Stimulated activated CD4-positive, alpha-beta T cell treated with anti-CD3 and anti-CD28 coated beads, TNF-alpha, amount 100 ng/mL, for 4 hours (primary cell): ENCODE results near the gene GPC1.

ENCODE experiments used
- DNase-seq, 3 experiments: peaks; one replicate each; pipeline ENCODE4 v3.0.0-alpha.2; 2020; ENCODE audit warnings: low read depth in 3 of 3

GPC1 gene

GRCh38 chr2:240412211-240412861 lies 23.1 kb upstream of the GPC1 start:
- no peak for DNase-seq

- no peak for DNase-seq
Measured at GRCh38 chr2:240412975-240413812, 22.3 kb upstream of the GPC1 start.

DNA sequence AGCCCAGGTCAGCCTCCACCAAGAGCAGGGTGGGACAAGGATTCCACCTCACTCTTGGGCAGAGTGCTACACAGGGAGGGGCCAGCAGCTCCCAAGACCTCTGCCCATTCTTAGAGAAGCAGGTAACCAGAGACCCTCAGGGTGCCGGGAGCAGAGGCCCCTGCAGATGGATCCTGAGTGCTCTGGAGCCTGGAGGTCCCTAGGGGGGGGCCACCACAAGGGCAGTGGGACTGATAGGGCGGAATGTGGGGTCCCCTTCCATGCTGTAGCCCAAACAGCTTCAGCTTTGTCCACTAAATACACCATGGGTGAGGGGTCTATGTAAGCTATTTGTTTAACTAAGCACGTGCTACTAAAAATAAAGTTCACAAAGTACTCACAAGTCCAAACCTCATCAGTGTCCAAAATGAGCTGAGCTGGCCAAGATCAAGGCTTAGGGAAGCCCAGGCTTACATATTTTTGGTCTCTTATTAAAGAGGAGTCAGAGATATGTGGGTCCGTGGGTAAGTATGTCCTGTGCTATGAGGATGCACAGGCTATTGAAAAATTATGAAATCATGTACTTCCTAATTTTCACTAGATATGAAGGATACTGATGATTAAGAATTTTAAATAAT lies 21.5 kb upstream of the GPC1 start:
- no peak for DNase-seq

GRCh38 chr2:240416821-240417220 lies 18.6 kb upstream of the GPC1 start:
- DNase-seq: no peak

- no peak for DNase-seq
Measured at GRCh38 chr2:240418311-240418710, 17.2 kb upstream of the GPC1 start.

- DNase-seq: no peak
Measured at GRCh38 chr2:240419271-240419670, 16.2 kb upstream of the GPC1 start.

GRCh38 chr2:240419723-240420122 lies 15.7 kb upstream of the GPC1 start:
- no peak for DNase-seq

DNA sequence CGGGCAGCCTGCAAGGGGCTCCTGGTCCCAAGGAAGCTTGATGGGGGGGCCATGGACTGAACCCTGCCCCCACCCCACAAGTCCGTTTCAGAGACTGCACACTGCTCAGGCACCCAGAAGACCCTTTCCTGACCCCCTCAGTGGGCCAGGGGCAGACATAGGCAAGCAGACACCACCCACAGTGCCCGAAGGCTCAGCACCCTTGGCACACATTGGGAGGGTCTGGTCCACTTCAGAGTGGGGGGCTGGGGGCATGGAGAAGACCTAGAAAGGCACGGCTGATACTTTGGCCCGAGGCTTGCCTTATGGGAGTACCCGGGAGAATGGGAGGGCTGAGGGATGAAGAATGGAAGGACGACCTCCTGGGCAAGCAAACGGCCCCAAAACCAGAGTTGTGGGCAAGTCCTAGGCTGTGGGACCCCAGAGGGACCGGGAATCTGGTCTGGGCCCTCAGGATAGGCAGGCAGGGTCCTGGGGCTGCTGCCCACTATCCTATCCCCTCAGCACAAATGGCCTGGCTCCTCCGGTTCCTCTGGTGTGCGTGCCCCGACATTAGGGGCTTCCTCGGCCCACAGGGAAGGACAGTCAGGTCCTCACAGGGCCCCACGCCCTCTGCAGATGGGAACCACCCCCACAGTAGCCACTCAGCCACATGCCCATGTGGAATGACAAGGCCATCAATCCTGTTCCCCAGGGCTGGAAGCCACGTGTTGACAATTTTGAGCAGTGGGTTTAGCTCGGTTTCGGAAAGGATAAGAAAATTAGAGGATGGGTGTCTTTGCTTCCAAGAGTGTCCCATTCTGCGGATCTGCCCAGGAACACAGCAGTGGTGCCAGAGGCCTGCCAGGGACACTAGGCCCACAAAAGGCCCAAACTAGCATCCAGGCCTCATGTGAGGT lies 15.0 kb upstream of the GPC1 start:
- DNase-seq: no peak

GRCh38 chr2:240421381-240421780 lies 14.1 kb upstream of the GPC1 start:
- no peak for DNase-seq

DNA sequence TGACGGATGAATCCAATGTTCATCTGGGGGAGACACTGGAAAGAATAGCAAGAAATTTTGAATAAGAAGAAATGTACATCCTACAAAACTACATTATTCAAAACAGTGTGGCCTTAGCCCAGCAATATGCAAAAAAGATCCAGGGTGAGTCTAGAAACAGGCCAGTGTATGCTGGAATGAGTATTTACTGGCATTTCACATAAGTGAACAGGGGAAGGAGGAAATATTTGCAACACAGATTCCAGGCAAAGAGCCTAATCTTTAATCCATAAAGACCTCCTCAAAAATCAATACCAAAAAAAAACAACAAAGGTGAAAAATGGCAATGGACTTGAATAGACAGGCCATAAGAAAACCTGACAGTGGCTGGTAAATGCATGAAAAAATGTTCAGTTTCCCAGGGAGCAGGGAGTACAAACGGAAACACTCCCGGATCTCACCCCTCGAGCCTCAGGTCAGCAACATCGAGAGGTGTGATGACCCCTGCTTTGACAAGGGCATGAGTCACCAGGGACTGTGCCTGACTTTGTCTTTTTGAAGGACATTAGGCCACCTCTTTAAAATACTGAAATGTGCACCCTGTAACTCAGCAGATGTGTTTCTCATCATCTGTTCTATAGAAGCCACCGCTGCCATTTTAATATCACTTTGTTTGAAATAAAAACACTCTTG lies 12.7 kb upstream of the GPC1 start:
- DNase-seq: no peak

GRCh38 chr2:240423788-240424191 lies 11.7 kb upstream of the GPC1 start:
- no peak for DNase-seq

GRCh38 chr2:240424341-240425235 lies 10.9 kb upstream of the GPC1 start:
- no peak for DNase-seq

DNA sequence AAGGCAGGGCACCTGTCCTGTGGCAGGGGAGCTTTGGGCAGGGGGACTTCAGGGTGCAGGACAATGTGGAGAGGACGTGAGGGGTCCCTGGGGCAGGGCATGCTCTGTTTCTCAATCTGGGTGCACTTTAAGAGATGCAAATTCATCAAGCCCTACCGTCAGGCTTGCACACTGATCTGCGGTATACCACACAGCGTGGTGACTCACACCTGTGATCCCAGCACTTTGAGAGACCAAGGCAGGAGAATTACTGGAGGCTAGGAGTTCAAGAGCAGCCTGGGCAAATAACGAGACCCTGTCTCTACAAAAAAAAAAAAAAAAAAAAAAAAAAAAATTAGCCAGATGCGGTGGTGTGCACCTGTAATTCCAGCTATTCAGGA lies 10.2 kb upstream of the GPC1 start:
- DNase-seq: no peak

DNA sequence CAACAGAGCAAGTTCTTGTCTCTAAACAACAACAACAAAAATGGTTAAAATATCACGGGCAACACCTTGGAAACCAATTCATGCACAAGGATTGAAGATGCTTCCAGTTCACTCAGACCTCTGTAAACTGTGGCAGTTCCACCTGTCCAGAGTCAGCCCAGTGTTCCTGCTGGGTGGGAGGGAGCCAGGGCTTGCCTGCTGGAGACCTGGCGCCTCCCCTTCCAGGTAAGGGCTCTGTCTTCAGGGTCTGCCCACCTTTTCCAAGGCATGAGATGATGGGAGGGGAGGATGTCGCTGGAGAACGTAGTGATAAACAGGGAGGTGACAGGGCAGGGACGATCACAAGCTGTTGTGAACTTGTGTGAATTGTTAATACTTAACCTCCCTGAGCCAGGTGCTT lies 9.8 kb upstream of the GPC1 start:
- no peak for DNase-seq

DNA sequence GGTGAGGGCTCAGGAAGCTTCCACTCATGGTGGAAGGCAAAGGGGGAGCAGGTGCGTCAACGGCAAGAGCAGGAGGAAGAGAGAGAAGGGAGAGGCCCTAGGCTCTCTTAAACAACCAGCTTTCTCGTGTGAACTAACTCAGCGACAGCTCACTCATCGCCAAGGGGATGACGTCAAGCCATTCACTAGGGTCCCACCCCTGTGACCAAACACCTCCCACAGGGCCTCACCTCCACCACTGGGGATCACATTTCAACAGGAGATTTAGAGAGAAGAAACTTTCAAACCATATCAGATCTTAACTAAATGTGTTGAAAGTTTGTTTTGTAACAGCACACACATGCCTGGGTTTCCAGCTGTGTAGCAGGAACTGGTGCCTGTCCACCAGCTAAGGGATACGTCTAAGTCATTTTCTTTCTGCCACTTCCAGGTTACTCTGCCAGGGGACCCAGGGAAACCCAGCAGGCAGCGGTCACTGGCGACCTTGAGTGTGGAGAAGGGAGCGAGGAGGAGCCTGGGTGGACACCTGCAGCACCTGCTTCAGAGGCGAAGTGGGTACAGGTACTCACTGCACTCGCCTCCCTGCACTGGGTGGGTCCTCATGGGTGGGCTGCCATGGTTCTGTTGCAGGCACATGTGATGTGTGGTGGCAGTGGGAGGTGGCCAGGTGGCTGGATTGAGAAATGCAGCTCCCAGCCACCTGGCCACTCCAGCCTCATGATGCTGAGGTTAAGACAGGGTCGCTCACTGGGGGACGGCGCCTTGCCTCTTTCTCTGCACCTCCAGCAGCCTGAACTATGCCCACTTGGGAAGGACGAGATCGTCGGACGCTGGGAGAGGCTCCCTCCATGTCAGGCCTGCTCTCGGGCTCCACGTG lies 8.4 kb upstream of the GPC1 start:
- DNase-seq: no peak

GRCh38 chr2:240427729-240428128 lies 7.7 kb upstream of the GPC1 start:
- DNase-seq: no peak

- DNase-seq: no peak
Measured at GRCh38 chr2:240428245-240428644, 7.2 kb upstream of the GPC1 start.

GRCh38 chr2:240429341-240429871 lies 6.1 kb upstream of the GPC1 start:
- no peak for DNase-seq

- DNase-seq: no peak
Measured at GRCh38 chr2:240429872-240430491, 5.5 kb upstream of the GPC1 start.
